Hematopoietic multipotent progenitor cell treated with erythropoietin and hydrocortisone succinate and interleukin-3 and kit ligand, for 4 days (in vitro differentiated cells): ENCODE results near the gene FRMD4A.
"Not testable (repeated sequence)": the region's sequence is repeated elsewhere in the genome, so short reads cannot be mapped to it uniquely, and the experiment has no call there.

Source experiments
- DNase-seq: peaks from one replicate; pipeline ENCODE4 v3.0.0-alpha.2; 2015

FRMD4A gene

DNA sequence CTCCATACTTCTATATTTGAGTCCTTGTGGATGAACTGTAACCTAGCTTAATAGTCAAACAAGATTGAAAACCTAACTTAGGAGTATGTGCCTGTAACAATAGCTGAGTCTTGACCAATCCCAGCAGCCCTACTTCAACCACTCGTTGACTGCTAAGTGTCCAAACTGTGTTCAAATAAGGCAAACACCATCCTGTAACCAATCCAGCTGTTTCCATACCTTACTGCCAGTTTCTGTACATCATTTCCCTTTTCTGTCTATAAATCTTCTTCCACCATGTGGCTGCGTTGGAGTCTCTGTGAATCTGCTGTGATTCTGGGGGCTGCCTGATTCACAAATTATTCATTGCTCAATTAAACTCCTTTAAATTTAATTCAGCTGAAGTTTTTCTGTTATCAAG is 195.5 kb downstream of the FRMD4A start:
- DNase-seq: not testable (repeated sequence)

DNA sequence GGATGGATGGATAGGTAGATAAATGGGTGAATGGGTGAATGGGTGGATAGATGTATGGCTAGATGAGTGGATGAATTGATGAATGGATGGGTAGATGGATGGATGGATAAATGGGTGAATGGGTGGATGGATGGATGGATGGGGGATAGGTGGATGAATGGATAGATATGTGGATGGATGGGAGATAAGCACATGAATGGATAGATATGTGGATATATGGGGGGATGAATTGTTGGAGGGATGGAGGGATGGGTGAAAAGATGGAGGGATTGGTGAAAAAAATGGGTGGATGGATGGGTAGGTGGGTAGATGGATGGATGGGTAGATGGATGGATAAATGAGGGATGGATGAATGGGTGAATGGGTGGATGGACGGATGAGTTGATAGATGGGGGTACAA is 196.4 kb downstream of the FRMD4A start:
- no peak for DNase-seq

GRCh38 chr10:14131261-14131960 is 199.3 kb downstream of the FRMD4A start:
- no peak for DNase-seq

DNA sequence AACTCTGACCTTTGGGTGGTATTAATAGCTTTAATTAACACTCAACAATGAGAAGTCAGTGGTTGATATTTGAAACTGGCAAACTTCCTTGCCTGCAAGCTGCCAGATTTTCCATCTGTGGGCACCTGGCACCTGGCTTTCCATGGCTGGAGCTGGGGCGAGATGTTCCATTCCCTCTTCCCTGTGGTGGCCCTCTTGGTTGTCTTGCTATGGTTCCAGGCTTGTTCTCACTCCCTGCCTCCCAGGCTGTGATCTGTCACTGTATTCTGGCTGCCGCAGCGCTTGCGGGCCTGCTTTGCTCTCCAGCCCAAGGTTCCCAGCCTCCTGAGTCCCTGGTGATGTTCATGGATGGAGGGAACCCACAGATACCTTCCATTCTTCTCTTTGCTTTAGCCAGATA is 201.0 kb downstream of the FRMD4A start:
- no peak for DNase-seq

GRCh38 chr10:14128519-14128918 is 202.2 kb downstream of the FRMD4A start:
- DNase-seq: no peak

- DNase-seq: no peak
Observed at GRCh38 chr10:14126697-14127440, 203.9 kb downstream of the FRMD4A start.

GRCh38 chr10:14125564-14125963 is 205.2 kb downstream of the FRMD4A start:
- no peak for DNase-seq

DNA sequence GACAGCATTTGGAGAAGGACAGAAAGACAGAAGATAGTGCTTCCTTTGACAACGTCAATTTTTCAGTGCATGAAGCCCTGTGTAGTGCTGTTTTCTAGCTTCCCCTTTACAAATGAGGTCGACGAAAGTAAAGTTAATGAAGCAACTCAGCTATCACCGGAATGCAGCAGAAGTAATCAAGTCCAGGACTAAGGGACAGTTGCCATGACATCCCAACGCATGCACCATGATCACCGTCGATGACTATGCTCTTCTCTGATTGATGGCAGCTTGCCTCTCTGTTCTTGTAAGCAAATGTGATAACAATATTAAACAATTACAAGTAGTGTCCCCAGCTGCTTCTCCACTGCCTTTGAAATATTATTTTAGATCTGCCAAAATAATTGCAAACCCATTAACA is 205.8 kb downstream of the FRMD4A start:
- DNase-seq: no peak

DNA sequence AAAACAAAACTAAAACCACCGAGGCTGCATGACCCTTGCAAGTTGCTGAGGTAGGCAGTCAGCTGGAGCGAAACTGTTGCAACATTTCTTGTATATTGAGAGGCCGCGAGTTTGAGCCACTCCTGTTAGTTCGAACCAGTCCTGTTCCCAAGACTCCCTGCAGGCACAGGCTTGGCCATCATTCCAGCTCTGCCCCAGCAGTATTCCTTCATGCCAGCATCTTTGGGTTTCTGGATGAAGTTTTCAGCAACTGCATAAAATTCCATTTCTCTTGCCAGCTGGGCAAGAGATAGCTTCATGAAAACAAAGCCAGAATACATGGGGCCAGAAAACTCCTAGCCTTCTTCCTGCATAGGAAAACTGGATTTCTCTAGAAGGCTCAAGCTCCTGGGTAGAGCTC is 207.6 kb downstream of the FRMD4A start:
- DNase-seq: no peak

GRCh38 chr10:14120812-14121211 is 209.9 kb downstream of the FRMD4A start:
- DNase-seq: no peak

GRCh38 chr10:14118953-14119352 is 211.8 kb downstream of the FRMD4A start:
- no peak for DNase-seq

- no peak for DNase-seq
Observed at GRCh38 chr10:14116837-14117236, 213.9 kb downstream of the FRMD4A start.

GRCh38 chr10:14116021-14116420 is 214.7 kb downstream of the FRMD4A start:
- no peak for DNase-seq

DNA sequence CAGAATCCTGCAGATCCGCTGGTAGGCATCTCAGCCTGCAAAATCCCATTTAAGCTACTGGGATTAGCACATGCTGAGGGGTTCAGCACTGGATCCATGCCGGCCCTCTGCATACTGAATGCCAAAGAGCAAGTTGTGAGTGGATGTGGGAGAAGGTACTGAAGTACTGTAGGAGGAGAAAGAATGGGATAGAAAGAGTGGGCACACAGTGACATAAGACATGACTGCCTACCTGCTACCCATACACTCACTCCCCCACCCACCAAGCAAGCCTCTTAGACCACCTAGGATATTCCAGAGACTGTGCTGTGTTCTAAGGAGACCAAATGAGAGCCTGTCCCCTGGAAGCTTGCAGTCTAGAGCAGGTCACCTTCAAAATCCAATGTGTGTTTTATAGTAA is 215.9 kb downstream of the FRMD4A start:
- no peak for DNase-seq

DNA sequence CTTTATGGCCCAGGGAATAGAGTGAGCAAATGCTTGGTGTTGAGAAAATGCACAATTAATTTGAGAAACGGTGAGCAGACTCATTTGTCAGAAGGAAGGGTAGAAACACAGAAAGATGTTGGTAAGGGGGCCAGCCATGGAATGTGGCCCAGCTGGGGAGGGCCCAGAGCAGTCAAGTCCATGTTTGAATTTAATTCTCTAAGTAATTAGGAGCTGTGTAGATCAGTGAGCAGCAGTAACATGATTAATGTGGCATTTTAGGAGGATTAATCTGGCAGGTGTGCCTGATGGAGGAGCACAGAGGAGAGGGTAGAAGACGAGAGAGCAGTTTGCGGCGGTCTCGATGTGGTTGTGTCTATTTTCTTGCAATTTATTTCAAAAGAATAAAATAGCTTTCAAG is 218.7 kb downstream of the FRMD4A start:
- DNase-seq: no peak

DNA sequence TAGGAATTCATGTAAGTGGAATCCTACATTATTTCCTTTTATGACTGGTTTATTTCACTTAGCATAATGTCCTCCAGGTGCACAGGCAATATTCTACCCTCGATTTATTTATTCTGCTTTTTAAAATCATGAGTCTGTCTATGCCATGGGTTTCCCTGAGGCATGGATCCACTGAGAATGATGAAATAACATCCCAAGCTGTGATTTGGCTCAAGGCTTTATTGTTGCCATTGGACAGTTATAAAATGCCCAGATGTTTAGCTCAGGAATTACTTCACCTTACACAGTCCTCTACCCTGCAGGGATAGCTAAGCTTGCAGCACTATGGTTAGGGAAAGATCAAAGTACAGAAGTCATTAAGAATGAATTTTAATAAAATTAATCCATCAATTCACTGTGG is 219.5 kb downstream of the FRMD4A start:
- no peak for DNase-seq

DNA sequence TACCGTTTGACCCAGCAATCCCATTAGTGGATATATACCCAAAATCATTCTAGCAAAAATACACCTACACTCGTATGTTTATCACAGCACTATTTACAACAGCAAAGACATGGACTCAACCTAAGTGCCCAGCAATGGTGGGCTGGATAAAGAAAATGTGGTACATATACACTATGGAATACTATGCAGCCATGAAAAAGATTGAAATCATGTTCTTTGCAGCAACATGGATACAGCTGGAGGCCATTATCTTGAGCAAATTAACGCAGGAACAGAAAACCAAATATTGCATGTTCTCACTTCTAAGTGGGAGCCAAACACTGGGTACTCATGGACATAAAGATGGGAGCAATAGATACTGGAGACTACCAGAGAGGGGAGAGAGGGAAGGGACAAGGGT is 223.9 kb downstream of the FRMD4A start:
- DNase-seq: no peak

GRCh38 chr10:14102056-14102455 is 228.7 kb downstream of the FRMD4A start:
- DNase-seq: no peak

DNA sequence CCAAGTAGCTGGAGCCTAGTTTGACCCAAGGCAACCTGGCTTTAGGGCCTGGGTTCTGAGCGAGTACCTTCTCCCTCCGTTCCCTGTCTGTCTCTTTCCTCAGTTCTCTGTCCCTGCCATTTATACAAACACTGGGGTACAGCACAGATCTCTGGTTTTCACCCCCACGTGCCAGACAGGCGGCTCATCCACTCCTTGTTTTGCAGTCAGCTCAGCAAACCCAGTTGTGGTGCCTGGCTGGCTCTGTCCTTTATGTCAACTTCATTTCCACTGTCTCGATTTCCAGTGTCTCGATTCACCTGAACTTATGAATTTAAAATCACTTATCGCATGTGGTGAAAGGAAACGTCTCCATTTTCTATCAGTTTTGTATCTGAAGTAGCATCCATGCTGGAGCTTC is 230.8 kb downstream of the FRMD4A start:
- no peak for DNase-seq

DNA sequence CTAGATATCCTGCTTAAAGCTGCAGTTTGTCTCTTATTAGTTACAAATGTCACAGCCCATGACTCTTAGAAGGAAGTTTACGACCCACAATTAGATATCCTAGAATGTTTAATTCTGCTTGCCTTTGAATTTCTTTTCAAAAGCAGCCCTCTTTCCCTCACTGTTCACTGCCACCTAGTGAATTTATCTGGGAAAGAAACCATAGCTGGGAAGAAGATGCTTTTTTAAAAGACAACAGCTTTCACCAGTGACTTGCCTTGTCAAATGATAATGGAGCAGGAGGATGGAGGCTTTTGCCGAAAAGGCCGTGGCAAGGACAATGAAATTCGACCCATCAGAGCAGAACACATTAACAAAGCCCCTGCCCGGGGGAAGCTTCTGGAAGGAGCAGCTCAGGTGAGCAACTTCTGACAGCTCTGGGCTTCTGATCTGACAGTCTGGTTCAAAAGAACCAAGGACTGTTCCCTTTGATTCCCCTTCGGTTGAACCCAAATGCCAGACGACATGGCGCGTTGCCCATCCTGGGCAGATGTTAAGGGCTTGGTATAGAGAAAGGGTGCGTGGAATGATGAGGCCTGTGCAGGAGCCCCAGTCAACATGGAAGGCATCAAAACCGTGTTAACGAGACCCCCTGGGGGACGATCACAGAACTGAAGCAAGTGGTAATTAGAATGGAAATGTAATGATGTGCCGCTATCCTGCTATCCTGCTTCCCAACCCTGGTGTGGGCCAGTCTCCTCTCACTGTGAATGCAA is 236.8 kb downstream of the FRMD4A start:
- no peak for DNase-seq

GRCh38 chr10:14092799-14093198 is 237.9 kb downstream of the FRMD4A start:
- no peak for DNase-seq

DNA sequence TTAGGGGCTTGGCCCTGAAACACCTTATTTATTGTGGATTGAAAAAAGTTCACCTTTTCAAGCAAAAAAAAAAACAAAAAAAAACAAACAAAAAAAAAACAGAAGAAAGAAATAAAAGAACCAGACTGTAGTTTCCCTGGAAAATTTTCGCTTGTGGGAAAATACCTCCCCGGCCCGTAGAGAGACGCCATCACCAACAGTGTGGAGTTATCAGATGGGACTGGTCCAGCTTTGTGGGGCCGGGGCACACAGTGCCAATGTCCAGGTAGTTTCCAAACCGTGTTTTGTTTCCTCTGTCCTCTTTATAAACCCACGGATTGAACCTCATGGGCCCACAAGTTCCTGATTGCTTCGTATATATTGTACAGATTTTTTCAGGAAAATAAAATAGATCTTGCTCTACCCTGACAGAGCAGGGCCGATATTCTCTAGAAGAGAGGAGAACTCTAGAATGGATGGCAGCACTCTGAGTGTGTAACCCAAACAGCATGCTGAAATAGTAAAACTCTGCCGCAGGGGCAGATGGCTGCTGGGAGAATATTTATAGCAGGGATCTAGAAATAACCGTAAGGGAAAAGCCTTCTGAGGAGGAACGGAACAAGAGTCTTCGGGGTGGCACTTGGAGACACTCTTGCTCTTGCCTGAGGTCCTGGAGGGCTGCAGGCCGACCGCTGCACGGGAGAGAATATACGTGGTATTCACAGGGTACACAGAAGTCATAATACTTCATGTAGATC is 241.0 kb downstream of the FRMD4A start:
- no peak for DNase-seq

DNA sequence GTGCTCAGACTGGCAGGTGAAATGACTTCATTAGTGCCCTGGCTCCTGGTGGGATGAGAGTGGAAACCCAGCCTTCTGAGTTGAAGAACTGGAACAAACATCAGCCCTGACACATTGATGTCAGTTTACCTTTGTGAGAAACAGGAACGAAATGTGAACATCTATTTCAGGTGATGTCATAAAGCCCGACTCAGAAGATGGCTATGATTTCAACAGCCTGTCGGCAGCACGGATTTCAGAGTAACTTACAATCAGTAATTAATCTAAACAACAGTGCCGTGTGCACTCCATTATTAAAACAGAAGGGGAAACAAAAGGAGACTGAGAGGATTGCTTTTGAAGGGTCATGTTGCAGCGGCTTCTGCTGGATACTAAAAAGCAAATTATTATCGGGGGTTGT is 243.2 kb downstream of the FRMD4A start:
- no peak for DNase-seq
